ENCODE results near the gene RALGPS1. TPM values are rescaled to one million over a fixed set of nuclear protein-coding genes. Genes with fewer than 3 reads are reported as not detected.

The RALGPS1 gene
- total and polyA plus RNA-seq, 8 donors, result 5.8 to 12.7 (median 9.3) TPM

DNA sequence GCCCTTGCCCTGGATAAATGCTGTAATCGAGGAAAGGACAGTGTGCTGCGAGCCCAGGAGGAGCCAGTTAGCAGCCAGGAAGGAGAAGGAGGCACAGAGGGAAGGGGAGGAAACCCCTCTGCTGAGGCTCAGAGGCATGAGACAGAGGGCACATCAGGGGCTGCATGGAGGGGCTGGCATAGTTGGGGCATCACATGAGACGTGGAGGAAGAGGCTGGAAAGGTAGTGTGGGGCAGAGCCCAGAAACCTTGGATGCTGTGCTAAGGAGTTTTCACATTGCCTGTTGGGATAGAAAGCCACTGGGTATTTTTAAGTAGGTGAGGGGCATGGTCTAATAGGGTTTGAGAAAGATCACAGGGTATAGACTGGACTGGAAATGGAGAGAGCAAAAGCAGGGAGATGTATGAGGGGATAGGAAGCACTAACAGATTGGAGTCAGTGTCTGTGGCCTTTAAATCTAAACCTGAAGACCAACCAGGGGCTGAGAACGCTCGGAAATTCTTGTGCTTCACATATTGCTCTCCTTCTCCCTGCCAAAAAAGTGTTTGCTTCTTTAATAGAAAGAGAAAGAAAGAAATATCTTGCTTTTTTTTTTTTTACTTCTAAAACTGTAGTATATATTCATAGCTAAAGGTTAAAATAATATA lies 240.9 kb downstream of the RALGPS1 start:
- no peaks in the 10 kb centered on the region for H3K36me3 ChIP-seq
- H3K9me3 ChIP-seq, result no peaks in the 10 kb centered on the region
- H3K27ac ChIP-seq, result no peak overlapping the region
- H3K4me1 ChIP-seq, result no peaks in the 10 kb centered on the region
- WGBS, 2 donors, result 90 to 91% methylated on average over 5 of the region's 5 CpGs
- peak in 2 of 6 donors; percentile 4 to 26 for DNase-seq
- no peaks in the 10 kb centered on the region for H3K27me3 ChIP-seq
- H3K4me3 ChIP-seq, result no peak overlapping the region
- TF ChIP-seq, protein P1, sequence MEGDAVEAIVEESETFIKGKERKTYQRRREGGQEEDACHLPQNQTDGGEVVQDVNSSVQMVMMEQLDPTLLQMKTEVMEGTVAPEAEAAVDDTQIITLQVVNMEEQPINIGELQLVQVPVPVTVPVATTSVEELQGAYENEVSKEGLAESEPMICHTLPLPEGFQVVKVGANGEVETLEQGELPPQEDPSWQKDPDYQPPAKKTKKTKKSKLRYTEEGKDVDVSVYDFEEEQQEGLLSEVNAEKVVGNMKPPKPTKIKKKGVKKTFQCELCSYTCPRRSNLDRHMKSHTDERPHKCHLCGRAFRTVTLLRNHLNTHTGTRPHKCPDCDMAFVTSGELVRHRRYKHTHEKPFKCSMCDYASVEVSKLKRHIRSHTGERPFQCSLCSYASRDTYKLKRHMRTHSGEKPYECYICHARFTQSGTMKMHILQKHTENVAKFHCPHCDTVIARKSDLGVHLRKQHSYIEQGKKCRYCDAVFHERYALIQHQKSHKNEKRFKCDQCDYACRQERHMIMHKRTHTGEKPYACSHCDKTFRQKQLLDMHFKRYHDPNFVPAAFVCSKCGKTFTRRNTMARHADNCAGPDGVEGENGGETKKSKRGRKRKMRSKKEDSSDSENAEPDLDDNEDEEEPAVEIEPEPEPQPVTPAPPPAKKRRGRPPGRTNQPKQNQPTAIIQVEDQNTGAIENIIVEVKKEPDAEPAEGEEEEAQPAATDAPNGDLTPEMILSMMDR (IDR thresholded peaks at IDR 0.05), result no peak
- FAIRE-seq, result no peak
- intact Hi-C loops (cut with DNase I), result no loop called here
- ATAC-seq, result peak in 1 of 4 donors; percentile 11

GRCh38 chr9:127158786-127159324 lies 244.3 kb downstream of the RALGPS1 start:
- no peak for FAIRE-seq

DNA sequence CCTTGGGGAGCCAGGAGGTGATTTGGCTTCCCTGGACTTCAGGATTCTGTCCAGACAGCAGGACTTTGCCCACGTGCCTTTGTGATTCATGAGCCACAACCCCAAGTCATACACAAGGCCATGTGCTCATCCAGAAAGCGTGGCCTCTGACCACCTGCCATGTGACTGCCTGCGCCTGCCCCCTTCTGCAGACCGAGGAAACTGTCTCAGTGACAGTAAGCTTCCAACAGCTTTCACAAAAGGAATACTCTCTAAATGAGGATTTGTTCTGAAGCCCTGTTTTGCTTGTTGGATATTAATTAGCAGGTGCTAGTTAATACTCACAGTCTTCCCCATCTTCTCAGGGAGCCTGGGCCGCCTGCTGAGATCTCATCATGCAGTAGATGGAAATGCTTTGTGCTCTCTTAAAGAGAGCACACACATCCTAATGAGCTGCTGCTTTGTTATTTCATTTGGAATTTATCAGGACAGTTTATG lies 244.8 kb downstream of the RALGPS1 start:
- TF ChIP-seq, protein P1 (IDR thresholded peaks at IDR 0.05), result no peak
- no peaks in the 10 kb centered on the region for H3K36me3 ChIP-seq
- H3K4me3 ChIP-seq, result no peak overlapping the region
- no peaks in the 10 kb centered on the region for H3K9me3 ChIP-seq
- DNase-seq, result peak in 1 of 6 donors; percentile 30
- no peaks in the 10 kb centered on the region for H3K27me3 ChIP-seq
- no peak overlapping the region for H3K27ac ChIP-seq
- peak in 3 of 4 donors; percentile 27 to 57 (median 42) for ATAC-seq
- no peaks in the 10 kb centered on the region for H3K4me1 ChIP-seq
- intact Hi-C loops (cut with DNase I), result no loop called here
- no peak for FAIRE-seq
- WGBS, 2 donors, result 79 to 83% methylated on average over 5 of the region's 5 CpGs

More at GRCh38 chr9:127158786-127159324, 244.3 kb downstream of the RALGPS1 start:
- ATAC-seq, result no peak
- no peaks in the 10 kb centered on the region for H3K9me3 ChIP-seq
- H3K27me3 ChIP-seq, result no peaks in the 10 kb centered on the region
- H3K36me3 ChIP-seq, result no peaks in the 10 kb centered on the region
- DNase-seq, result no peak
- H3K4me3 ChIP-seq, result no peak overlapping the region
- 87 to 92% methylated on average over 4 of the region's 4 CpGs for WGBS, 2 donors
- no peak overlapping the region for H3K27ac ChIP-seq
- intact Hi-C loops (cut with DNase I), result no loop called here
- no peaks in the 10 kb centered on the region for H3K4me1 ChIP-seq
- TF ChIP-seq, protein P1 (IDR thresholded peaks at IDR 0.05), result no peak

DNA sequence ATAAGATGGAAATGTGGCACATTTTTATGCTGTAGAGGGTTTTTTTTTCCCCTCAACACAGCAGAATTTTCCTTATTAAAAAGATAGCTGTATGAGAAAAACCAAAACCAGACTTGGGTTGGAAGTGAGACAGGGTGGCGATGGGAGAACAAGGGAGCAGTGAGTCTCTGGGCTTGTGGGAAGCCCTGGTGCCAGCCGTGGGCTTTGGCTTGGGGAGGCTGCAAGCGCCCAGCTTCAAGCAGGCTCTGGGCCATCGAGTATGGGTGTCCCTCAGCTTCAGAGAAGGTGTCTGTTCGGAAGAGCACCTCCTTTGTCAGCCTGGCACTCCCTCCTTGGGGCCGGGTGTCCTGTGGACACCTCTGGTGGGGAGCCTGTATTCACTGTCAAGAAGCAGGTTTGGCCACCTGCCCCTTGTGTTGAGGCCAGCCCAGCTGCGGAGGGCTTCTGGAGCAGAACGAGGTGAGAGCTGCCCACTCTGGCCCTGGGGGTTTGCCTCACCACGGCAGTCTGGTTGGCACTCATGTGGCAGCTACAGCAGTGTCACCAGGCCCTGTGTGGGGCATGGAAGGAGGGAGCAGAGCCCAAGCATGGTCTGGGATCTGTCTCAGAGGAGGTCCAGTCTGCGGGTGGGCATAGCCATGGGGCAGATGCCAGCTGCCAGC lies 245.5 kb downstream of the RALGPS1 start:
- Histone ChIP-seq H3K27ac (no peak overlapping the region), H3K4me1 (no peaks in the 10 kb centered on the region), H3K9me3 (no peaks in the 10 kb centered on the region), H3K27me3 (no peaks in the 10 kb centered on the region), H3K36me3 (no peaks in the 10 kb centered on the region), H3K4me3 (no peak overlapping the region)
- TF ChIP-seq, protein P1 (IDR thresholded peaks at IDR 0.05), result no peak
- intact Hi-C loops (cut with DNase I), result no loop called here
- FAIRE-seq, result no peak
- peak in 2 of 6 donors; percentile 7 to 35 for DNase-seq
- 86 to 89% methylated on average over 10 of the region's 10 CpGs for WGBS, 2 donors
- ATAC-seq, result no peak
